Placental epithelial cell (primary cell): ENCODE results near the gene LDOC1. TPM values are rescaled to one million over a fixed set of nuclear protein-coding genes. Genes with fewer than 3 reads are reported as not detected.

Experiments
- total RNA-seq: library from RNA; depleted of rRNA; stranded (reverse); fragments of >200 nt; gene quantifications from 2 replicates; pipeline ENCODE4 v1.2.3, GENCODE V29; 2012

The LDOC1 gene
- 14.5 and 14.9 TPM in 2 replicates for total RNA-seq

GRCh38 chrX:141176586-141177451 is at the start of gene LDOC1:
TSS of gene LDOC1 (minus strand) at chrX:141177129. CDS start at chrX:141177021, 108 bp downstream.

Other genes starting within 250 kb of the LDOC1 start
- gene SPANXB1, start 174.5 kb downstream of the LDOC1 start, total RNA-seq: not detected in 2 replicates
- gene SPANXC, start 65.4 kb upstream of the LDOC1 start, total RNA-seq: not detected in 2 replicates